GM19035 (cell line): ENCODE results near the gene NAT16.
"Not testable (repeated sequence)": the region's sequence is repeated elsewhere in the genome, so short reads cannot be mapped to it uniquely, and the experiment has no call there.

Experiments used
- ATAC-seq: cut with Tn5 transposase; IDR thresholded peaks from one replicate; pipeline ENCODE4 v1.9.1; 2021; ENCODE audit not compliant: unreplicated experiment

NAT16 gene

DNA sequence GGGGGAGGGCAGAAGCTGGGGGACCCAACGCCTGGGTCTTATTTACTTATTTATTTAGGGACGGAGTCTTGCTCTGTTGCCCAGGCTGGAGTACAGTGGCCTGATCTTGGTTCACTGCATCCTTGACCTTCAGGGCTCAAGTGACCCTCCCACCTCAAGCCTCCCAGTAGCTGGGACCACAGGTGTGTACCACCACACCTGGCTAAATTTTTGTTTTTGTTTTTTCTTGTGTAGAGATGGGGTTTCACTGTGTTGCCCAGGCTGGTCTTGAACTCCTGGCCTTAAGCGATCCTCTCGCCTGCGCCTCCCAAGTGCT is 22.5 kb upstream of the NAT16 start:
- no peak for ATAC-seq

DNA sequence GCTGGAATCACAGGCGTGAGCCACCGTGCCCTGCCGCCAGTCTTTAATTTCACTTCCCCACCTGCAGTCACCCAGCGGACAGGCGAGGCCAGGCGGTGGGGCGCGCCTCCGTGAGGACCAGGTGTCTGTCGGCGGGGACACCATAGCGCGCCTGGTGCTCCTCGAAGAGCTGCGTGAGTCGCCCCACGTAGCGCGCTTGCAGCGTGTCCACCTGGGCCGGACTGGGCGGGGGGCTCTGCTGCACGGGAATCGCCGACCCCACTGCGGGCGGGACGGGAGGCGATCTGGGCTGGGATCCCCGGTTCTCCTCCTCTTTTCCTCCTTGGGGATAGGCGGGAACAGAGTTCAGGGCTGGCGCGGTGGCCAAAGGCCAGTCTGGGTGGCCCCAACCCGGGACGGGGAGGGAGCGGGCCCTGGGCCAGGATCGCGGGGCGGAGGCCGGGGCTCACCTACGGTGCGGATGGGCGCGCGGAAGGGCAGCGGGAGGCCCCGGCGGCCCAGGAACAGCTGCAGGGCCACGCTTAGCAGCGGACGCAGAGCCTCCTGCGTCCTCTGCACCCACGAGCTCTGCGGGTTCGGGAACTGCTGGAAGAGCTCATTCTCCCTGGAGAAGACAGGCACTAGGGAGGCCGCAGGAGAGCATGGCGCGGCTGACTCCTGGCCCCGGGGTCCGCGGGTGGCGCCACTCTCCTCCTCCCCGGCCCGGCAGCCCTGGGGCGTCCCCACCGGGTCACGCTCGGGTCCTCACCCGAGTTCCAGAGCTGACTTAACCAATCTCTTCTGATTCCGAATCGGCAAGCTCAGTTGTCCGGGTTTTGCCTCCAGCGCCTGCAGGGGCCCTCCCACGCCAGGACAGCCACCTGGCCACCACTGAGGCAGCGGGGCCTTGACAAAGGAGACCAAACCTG is 21.9 kb upstream of the NAT16 start:
- ATAC-seq: no peak

DNA sequence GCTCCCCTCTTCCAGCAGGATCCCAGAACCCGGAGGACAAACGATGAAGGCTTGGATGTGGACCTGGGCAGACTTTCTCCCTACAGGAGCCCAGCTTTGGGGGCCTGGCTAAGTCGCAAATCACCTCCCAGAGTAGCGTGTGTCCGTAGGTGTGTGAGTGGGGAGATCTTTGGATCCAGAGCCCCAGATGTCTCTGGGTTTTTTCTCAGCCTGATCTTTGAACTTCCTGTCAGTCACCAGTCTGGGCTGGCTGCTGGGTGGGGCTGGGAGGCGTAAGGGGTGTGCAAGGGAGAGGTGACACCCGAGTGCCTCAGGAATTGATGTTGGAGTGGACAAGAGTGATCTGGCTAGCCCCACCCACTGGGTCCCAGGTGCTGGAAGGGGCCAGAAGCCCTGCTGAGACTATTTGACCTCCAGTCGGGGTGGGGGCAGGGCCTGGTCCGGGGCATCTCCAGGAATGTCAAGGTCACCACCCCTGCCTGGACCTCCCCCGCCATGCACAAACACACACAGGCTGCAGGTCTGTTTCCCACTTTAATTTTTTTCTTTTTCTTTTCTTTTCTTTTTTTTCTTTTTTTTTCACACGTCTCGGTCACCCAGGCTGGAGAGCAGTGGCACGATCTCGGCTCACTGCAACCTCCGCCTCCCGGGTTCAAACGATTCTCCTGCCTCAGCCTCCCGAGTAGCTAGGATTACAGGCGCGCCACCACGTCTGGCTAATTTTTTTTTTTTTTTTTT is 20.9 kb upstream of the NAT16 start, which contains the start of gene MOGAT3:
TSS of gene MOGAT3 (minus strand) at position 175 of the 738 bp plus-strand sequence. CDS start 182 bp downstream, outside the sequence.
- no peak for ATAC-seq

DNA sequence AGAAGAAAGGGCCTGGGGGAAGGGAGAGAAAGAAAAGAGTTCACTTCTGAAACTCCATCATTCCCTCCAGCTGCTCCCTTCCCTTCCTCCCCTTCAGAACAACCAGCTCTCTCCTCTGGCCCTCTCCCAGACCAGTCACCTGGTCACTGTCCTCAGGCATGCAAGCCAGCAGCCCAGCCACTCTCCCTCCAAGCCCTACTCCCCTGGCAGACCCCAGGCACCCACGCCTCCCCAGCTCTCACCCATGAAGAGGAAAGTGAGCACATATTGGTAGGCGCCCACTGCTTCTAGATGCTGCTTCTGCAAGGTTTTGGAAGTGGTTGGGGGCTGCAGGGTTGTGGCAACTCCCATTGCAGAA is 20.4 kb upstream of the NAT16 start:
- ATAC-seq: no peak

DNA sequence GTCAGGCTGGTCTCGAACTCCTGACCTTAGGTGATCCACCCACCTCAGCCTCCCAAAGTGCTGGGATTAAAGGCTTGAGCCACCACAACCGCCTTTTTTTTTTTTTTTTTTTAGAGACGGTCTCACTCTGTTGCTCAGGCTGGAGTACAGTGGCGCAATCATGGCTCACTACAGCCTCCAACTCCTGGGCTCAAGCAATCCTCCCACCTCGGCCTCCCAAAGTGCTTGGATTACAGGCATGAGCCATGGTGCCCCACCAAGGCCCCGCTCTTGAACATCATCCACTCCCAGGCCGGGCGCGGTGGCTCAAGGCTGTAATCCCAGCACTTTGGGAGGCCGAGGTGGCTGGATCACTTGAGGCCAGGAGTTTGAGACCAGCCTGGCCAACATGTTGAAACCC is 19.4 kb upstream of the NAT16 start:
- not testable (repeated sequence) for ATAC-seq

DNA sequence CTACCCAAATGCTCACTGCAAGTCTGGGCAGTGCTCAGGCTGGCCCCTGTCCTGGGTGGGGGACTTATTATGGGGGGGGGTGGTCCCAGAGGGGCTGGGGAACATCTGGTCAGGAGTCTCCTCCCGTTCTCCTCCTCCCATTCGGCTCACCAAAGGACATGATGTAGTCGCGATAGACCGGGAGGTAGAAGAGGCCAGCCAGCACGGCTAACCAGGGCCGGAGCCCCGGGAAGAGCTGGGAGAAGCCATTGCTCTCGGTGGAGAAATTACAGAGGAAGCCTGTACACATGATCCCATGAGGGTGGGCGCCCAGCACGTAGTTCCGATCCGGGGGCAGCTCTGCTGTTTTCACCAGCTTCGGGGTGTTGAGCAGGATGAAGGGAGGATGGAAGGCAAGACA is 18.4 kb upstream of the NAT16 start:
- ATAC-seq: no peak

DNA sequence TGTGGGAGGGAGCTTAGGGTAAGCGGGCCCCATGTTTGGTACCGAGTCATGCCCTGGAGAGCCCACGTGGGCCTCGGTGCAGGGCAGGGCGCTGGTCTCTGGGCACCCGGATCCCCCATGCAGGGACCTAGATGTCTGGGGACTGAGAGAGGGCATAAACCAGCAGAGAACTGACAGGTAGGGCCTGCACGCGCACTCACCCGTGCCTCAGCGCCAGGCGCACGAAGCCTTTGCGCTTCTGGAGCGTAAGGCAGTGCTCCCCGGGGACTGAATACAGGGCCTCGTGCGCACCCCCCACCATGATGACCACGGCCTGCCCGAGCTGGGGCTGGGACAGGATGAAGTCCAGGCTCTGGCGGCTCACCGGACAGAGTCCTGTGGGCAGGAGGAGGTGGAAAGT is 17.9 kb upstream of the NAT16 start:
- no peak for ATAC-seq

DNA sequence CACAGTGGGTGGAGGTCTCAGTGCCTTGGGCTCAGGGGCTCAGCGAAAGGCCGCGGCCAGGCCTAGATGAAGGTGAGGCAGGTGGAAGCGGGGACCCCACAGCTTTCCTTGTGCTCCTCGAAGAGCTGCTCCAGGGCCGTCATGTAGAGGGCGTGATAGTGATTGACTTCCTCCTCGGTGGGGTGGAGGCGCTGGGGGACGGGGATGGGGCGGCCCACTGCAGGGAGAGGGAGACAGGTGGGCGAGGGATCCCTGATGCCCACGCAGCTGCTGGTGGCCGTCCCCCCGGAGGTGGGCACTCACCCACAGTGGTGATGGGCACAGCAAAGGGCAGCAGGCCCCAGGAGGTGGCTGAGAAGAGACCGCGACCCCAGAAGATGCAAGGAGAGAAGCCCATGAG is 15.8 kb upstream of the NAT16 start:
- ATAC-seq: no peak

DNA sequence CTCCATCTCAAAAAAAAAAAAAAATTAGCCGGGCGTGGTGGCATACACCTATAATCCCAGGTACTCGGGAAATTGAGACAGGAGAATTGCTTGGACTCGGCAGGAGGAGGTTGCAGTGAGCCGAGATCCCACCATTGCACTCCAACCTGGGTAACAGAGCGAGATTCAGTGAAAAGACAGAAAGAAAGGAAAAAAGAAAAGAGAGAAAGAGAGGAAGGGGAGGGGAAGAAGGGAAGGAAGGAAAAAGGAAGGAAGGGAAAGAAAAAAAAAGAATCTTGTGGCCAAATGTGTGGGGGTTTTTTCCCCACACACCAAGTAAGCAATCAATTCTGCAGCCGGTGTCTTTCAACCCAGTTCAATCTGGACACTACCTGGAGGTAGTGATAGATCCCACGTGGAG is 9.0 kb upstream of the NAT16 start:
- no peak for ATAC-seq

DNA sequence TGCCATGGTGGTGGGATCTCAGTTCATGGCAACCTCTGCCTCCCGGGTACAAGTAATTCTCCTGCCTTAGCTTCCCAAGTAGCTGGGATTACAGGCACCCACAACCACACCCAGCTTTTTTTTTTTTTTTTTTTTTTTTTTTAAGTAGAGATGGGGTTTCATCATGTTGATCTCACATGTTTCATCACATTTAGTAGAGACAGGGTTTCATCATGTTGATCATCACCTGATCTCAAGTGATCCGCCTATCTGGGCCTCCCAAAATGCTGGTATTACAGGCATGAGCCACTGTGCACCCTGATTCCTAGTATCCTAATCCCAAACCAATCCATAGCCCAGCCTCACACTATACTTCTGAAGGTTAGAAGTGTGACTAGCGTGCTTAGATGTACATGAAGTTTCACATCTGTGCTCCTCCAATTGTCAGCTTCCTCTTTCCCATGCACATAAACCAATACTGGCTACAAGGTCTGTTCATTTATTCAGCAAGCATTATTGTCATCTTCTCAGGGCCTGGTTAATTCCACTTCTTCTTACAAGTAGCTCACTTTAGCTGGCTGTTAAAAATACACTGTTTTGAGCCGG is 6.8 kb upstream of the NAT16 start:
- ATAC-seq: no peak

DNA sequence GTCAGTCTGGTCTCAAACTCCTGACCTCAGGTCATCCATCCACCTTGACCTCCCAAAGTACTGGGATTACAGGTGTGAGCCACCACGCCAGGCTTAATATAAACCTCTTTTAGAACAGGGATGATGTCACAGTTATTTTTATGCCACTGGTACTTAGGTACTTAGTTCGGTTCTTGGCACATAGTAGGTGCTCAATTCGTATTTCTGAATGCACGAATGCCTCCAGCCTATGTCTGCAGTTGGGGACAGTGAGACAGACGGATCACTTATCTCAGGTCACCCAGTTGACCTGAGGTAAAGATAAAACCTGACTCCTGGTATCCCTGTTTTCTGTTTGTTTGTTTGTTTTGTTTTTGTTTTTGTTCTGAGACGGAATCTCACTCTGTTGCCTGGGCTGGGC is 6.1 kb upstream of the NAT16 start:
- no peak for ATAC-seq

DNA sequence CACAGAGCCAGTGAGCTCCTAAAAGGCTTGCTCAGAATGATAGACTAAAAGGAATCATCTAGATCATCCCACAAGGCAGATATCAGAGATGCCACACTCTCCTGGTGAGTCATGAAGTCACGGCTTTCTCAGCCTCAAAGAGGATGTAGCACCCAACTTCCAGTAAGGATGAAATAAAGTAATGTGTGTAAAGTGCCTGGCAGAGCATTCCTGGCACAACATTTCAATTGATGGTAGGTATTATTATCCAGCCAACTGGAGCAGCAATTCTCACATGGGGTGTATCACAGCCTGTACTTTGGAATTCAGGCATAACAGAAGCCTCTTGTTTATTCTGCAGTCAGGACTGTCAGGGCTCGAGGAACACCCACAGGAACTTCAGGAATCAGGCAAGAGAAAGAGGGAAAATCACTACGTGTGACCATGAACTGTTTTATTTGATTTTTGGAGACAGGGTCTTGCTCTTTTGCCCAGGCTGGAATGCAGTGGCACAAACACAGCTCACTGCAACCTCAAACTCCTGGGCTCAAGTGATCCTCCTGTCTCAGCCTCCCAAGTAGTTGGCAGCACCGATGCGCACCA is 5.3 kb upstream of the NAT16 start:
- no peak for ATAC-seq

DNA sequence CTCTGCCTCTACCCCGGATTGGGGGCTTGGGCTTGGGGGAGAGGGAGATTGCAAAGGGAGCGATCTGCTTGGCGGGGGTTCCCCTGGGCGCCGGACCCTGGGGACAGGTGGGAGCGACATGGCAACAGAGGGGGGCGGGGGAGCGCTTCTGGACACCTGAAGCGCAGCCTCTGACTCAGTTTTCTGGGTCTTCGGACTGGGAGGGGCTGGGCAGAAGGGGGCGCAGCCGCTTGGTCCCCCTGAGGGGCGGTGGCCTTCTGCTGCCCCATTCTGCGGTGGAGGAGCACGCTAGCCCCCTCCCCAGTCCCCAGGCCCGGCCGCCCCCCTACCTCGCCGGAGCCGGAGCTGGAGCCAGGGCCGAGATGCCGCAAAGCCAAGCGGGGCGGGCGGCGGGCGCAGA is 380 bp downstream of the NAT16 start:
- no peak for ATAC-seq

DNA sequence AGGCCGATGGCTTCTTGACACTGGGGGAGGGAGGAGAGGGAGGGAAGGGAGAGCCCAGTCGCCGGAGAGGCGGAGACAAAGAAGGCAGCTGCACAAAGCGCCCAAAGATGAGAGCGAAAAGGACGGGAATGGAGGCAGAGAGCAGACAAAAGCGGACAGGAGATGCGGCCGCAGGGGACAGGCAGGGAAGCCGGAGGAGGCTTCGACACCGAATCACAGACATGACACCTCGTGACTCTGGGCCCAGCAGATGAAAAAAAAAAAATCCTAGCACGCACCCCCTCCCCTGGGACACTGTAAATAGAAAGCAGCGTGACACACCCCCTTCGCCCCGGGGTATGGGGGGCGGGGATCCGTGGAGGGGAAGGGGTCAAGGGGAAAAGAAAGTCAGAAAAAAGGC is 976 bp downstream of the NAT16 start:
- ATAC-seq: no peak

DNA sequence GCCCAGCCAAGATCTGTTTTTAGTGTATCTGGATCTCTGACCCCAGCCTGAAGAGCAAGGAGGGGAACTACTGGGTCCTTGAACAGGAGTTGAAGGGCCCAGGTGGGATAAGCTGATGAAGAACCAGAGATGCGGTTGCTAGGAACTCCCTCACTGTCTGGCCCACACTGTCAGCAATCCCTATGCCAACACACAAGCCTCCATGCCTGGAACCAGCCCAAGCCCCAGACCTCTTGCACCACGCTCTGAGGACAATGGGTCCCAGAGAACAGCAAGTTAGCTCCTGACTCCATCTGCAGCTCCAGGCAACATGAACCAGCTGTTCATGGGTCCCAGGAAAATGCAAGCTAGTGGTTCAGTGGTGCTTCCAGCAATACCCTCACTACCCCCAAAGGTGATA is 2.4 kb downstream of the NAT16 start:
- ATAC-seq: no peak

DNA sequence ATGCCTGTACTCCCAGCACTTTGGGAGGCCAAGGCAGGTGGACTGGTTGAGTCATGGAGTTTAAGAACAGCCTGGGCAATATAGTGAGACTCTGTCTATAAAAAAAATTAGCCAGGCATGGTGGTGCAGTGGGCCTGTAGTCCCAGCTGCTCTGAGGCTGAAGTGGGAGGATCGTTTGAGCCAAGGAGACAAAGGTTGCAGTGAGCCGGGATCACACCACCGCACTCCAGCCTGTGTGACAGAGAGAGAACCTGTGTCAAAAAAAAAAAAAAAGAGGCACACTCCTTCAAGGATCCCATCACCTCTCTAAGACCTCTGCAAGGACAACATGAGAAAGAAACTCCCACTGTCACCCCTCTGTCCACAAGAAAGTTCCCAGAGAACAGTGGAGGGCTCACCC is 4.4 kb downstream of the NAT16 start:
- ATAC-seq: no peak

DNA sequence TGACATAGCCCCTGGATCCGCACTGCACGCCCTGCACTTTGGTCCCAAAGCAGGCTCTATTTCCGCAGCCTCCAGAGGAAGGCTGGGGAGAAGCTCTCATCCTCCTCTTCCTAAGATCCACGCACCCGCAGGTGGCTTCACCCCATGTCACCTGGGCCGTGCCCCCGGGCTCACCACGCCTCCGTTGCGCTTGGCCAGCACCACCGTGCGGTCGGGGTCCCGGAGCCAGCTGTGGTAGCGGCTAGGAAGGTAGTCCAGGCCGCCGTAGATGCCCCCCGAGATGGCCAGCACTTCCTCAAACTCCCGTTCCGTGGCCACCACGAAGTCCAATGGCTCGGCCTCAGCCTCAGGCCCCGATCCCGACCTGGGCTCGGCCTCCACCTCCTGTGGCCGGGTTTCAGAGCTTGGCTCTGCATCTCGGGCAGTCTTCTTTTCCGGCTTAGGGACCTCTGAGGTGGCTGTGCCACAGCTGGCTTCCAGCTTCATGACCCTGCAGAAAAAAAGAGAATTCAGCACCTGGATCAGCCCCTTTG is 5.7 kb downstream of the NAT16 start:
- no peak for ATAC-seq

DNA sequence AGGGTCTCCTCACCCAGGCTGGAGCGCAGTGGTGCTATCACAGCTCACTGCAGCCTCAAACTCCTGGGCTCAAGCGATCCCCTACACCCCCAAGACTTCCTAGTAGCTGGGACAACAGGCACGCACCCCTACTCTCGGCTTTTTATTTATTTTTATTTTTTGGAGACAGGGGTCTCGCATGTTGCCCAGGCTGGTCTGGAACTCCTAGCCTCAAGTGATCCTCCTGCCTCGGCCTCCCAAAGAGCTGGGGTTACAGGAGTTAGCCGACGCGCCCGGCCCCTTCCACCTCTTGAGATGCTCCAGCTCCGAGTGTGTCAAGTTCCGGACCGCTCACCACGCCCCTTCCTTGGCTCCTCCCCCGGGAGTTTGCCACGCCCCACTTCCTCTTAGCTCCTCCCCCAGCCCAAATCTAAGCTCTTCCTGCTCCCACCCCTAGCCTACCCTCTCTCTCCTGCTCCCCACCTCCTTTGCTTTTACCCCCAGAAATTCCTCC is 6.3 kb downstream of the NAT16 start:
- ATAC-seq: peak; percentile 46

DNA sequence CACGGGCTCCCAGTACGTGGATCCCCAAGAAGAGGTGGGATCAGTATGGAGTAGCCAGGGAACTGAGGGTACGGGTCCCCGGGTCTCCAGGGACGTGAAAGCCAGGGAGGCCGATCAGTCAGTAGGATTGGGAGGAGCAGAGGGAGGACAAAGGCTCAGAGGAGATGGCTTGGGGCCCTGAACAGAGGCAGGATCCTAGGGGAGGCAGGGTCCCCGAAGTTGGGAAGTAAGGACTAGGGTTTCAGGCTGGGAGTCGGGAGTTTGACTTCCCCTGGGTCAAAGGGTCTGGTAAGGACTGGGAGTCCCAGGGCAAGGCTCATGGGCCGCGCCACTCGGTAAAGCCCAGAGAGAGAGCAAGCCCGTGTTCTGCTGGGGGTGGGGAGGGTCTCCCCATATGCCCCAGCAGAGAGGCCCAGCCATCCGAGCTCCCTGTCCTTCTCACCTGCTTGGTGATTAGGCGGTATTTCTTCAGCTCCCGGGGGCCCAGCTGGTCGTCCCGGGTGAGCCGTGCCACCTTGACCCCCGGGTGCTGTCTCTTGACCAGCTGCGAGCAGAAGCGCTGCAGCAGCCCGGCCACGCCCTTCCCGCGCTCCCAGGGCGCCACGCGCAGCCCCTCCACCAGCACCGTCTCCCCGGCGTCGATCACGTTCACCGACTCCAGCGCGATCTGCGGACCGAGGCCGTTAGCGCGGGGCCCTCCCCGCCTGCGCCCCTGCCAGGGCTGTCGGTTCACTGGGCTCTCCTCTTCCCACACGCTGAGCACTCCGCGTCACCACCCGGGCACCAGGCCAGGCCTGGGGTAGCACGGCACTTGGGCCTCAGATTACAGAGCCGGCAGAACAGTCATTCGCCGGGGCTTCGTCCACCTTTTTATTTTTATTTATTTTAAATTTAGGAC is 7.0 kb downstream of the NAT16 start:
- ATAC-seq: no peak
